ENCODE results near the gene EHD1.

DNA sequence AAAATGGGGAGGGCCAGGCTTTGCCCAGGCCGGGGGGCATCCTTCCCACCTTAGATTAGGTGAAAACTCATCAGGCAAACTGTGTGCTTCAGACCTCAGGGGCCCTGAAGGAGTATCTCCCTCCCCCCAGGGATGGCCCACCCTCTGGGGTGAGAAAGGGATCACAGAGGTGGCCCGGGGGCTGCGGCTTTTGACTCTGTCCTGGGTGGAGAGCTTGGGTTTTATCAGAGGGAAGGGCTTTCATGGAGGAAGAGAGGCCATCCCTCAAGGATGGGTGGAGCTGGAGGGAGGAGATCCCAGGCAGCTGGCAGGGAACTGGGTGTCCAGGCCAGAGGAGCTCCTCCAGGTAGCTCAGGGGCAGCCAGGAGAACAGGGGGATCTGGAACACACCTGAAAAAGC lies 43.0 kb upstream of the EHD1 start:
- no peak for TF ChIP-seq CTCF (conservative IDR thresholded peaks at IDR 0.05)
- TF ChIP-seq EZH2 (IDR thresholded peaks at IDR 0.05; ENCODE audit: low read depth) = no peak

All from PC-9 (cell line).